Measurements from ENCODE around the gene CCDC136. TPM values are rescaled to one million over a fixed set of nuclear protein-coding genes. Genes with fewer than 3 reads are reported as not detected.

CCDC136 gene
- total RNA-seq, 3 donors from 2014 or later = 6.4 to 9.5 (median 9.4) TPM

- no peaks in the 10 kb centered on the region for H3K27me3 ChIP-seq
- intact Hi-C loops (cut with DNase I; ENCODE audit: low total_unique reads) = no loop called here
- no peak overlapping the region for H3K4me3 ChIP-seq
- no peaks in the 10 kb centered on the region for H3K4me1 ChIP-seq
- TF ChIP-seq POLR2AphosphoS5 (IDR thresholded peaks at IDR 0.05) (no peak), CTCF (IDR thresholded peaks at IDR 0.05) (no peak), POLR2A (IDR thresholded peaks at IDR 0.05) (no peak)
- H3K9me3 ChIP-seq = no peaks in the 10 kb centered on the region
- no peak for DNase-seq (ENCODE audit: low spot score in 2 of 2)
- H3K27ac ChIP-seq = no peak overlapping the region
- H3K36me3 ChIP-seq = no peaks in the 10 kb centered on the region
These were observed 20.1 kb downstream of the CCDC136 start for GRCh38 chr7:128811631-128812430.

- TF ChIP-seq CTCF (IDR thresholded peaks at IDR 0.05) = no peak
- no peak for TF ChIP-seq POLR2AphosphoS5 (IDR thresholded peaks at IDR 0.05)
- no peak for TF ChIP-seq POLR2A (IDR thresholded peaks at IDR 0.05)
- no peak for DNase-seq (ENCODE audit: low spot score in 2 of 2)
- intact Hi-C loops (cut with DNase I; ENCODE audit: low total_unique reads) = no loop called here
These were observed 20.9 kb downstream of the CCDC136 start for GRCh38 chr7:128812514-128813168.

GRCh38 chr7:128814499-128814898 lies 22.7 kb downstream of the CCDC136 start:
- no peaks in the 10 kb centered on the region for H3K9me3 ChIP-seq
- H3K4me3 ChIP-seq = no peak overlapping the region
- H3K36me3 ChIP-seq = no peaks in the 10 kb centered on the region
- no peaks in the 10 kb centered on the region for H3K4me1 ChIP-seq
- no peak overlapping the region for H3K27ac ChIP-seq
- DNase-seq (ENCODE audit: low spot score in 2 of 2) = no peak
- TF ChIP-seq CTCF (IDR thresholded peaks at IDR 0.05) (no peak), POLR2AphosphoS5 (IDR thresholded peaks at IDR 0.05) (no peak), POLR2A (IDR thresholded peaks at IDR 0.05) (no peak)
- H3K27me3 ChIP-seq = no peaks in the 10 kb centered on the region
- intact Hi-C loops (cut with DNase I; ENCODE audit: low total_unique reads) = no loop called here

More at GRCh38 chr7:128812514-128813168, 20.9 kb downstream of the CCDC136 start:
- Histone ChIP-seq H3K27ac (no peak overlapping the region), H3K27me3 (no peaks in the 10 kb centered on the region), H3K4me1 (no peaks in the 10 kb centered on the region), H3K9me3 (no peaks in the 10 kb centered on the region), H3K36me3 (no peaks in the 10 kb centered on the region), H3K4me3 (no peak overlapping the region)

- Histone ChIP-seq H3K4me3 (no peak overlapping the region), H3K27me3 (no peaks in the 10 kb centered on the region), H3K4me1 (no peaks in the 10 kb centered on the region), H3K27ac (no peak overlapping the region), H3K9me3 (no peaks in the 10 kb centered on the region), H3K36me3 (no peaks in the 10 kb centered on the region)
- intact Hi-C loops (cut with DNase I; ENCODE audit: low total_unique reads) = no loop called here
- TF ChIP-seq CTCF (IDR thresholded peaks at IDR 0.05) (no peak), POLR2AphosphoS5 (IDR thresholded peaks at IDR 0.05) (no peak), POLR2A (IDR thresholded peaks at IDR 0.05) (no peak)
- DNase-seq (ENCODE audit: low spot score in 2 of 2) = no peak
These were observed 23.6 kb downstream of the CCDC136 start for GRCh38 chr7:128815289-128815942.

- H3K4me3 ChIP-seq = no peak overlapping the region
- TF ChIP-seq POLR2A (IDR thresholded peaks at IDR 0.05) = no peak
- no peak for TF ChIP-seq POLR2AphosphoS5 (IDR thresholded peaks at IDR 0.05)
- TF ChIP-seq CTCF (IDR thresholded peaks at IDR 0.05) = no peak
- H3K9me3 ChIP-seq = no peaks in the 10 kb centered on the region
- no peaks in the 10 kb centered on the region for H3K36me3 ChIP-seq
- no peak overlapping the region for H3K27ac ChIP-seq
- no peaks in the 10 kb centered on the region for H3K4me1 ChIP-seq
- intact Hi-C loops (cut with DNase I; ENCODE audit: low total_unique reads) = no loop called here
- H3K27me3 ChIP-seq = no peaks in the 10 kb centered on the region
- no peak for DNase-seq (ENCODE audit: low spot score in 2 of 2)
These were observed 26.9 kb downstream of the CCDC136 start for GRCh38 chr7:128818694-128819093.

All from breast epithelium (tissue), 4 donors.